Dermis microvascular lymphatic vessel endothelial cell (primary cell): ENCODE measurements around the gene PLEKHH3. TPM values are rescaled to one million over a fixed set of nuclear protein-coding genes. Genes with fewer than 3 reads are reported as not detected.
A peak's percentile ranks its signal among the peaks of the same experiment; 100 is the strongest.
"Not testable (repeated sequence)": the region's sequence is repeated elsewhere in the genome, so short reads cannot be mapped to it uniquely, and the experiment has no call there.

Experiments
- DNase-seq, 2 donors: peaks; one replicate each; pipeline versions ENCODE4 v3.0.0 to v3.0.0-alpha.2; 2010; ENCODE audit warnings: low read depth in 2 of 2
- total RNA-seq: library from RNA; depleted of rRNA; stranded (reverse); fragments of >200 nt; gene quantifications from 2 replicates; pipeline ENCODE4 v1.2.1, GENCODE V29; 2014

The PLEKHH3 gene
- total RNA-seq, 1 donor from 2014 or later: 12.5 TPM

DNA sequence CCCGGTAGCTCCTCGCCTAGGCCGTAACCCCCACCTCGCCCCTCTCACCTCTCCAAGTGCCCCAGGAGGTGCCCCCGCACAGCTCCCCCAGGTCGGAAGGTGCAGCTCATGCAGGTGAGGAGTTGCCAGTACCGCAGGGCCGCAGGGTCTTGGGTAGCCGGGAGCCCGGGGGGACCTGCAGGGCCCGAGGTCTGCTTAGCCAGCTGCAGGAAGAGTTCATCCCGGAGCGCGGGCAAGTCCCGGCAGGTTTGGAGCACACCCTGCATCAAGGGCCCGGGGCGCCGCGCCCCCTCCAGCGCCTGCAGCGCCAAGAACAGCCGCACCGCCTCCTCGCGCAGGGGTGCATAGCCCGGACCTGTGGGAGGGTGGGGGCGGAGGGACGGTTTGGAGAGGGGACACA, 4.8 kb downstream of the PLEKHH3 start:
- DNase-seq: no peak

DNA sequence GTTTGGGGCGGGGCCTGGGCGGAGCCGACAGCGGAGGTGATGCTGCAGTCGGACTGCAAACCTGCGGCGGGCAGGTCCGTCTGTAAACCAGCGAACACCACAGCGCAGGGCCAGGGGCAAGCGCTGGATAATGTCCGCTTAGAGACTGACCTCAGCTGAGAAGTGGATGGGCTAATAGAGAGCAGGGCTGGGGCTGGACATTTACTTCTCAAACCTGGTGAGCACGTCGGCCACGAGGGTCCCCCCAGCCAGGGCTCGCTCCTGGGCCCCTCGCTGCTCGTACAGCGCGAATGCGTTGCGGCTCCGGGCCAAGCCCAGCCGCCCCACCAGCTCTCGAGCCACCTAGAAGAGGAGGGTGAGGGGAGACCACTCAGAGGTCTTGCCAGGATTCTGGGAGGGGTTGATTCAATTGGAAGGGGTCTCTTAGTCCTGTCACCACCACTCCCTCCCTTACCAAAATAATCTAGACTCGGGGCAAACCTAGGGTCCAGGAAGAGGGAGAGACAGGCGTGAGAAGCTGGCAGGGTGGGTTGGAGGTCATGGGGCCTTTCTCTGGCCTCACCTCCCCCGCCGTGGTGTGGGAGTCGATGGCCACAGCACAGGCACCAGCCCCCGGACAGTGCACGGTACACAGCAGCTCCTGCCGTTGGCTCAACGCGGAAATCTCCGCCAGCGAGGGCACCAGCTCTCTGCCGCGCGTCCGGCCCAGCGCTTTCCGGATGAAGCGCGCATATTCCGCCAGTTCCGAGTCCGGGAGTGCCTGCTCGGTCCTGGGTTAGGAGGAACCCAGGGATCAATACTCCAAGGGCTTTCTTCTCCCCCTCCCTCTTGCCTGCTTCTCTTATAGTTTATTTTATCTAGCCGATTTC, 5.8 kb downstream of the PLEKHH3 start:
- DNase-seq: no peak

DNA sequence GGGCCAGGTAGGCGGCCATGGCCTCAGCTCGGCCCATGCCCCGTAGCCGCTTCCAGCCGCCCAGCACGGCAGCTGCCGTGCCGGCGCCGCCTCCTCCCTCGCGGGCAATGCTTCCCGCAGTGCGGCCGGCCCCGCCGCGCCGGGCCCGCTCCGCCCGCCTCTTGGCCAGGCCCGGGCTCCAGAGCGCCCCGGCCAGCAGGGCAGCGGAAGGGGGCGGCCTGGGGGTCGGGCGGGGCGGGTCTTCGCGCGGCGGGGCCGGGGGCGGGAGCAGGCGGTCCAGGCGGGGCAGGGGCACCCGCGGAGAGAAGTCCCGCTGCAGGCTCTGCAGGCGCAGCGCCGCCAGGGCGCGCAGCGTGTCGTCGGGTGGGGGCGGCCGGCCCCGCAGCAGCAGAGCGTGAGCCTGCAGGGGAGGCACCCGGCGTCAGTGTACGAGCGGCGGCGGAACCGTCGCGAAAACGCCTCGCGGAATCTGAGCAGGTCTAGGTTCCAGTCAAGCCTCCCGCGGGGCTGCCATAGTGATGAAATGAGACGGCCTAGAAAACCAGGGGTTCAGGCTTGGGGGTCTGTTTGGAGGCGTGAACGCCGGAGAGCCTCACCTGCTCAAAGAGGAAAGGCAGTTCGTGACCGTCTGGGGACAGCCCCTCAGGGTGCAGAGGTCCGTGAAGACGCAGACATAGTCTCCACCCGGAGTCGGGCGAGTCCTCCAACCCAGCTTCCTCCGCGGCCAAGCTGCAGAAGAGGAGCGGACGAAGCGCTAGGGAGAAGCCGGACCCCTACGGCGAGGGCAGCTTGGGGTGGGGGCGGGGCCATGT, 6.6 kb downstream of the PLEKHH3 start:
- no peak for DNase-seq

DNA sequence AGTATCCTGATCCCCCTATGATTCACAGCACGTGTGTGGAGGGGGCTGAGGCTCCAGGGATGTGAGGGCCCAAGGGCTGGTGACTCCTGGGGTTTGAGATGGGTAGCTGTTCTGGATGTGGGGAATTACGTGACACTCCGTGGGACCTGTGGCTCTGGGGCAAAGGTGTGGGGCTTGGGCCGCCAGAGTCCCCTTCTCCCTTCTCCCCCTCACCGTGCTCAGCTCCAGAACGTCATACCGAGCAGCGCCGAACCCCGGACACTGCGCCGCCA, 7.2 kb downstream of the PLEKHH3 start:
- DNase-seq: no peak

DNA sequence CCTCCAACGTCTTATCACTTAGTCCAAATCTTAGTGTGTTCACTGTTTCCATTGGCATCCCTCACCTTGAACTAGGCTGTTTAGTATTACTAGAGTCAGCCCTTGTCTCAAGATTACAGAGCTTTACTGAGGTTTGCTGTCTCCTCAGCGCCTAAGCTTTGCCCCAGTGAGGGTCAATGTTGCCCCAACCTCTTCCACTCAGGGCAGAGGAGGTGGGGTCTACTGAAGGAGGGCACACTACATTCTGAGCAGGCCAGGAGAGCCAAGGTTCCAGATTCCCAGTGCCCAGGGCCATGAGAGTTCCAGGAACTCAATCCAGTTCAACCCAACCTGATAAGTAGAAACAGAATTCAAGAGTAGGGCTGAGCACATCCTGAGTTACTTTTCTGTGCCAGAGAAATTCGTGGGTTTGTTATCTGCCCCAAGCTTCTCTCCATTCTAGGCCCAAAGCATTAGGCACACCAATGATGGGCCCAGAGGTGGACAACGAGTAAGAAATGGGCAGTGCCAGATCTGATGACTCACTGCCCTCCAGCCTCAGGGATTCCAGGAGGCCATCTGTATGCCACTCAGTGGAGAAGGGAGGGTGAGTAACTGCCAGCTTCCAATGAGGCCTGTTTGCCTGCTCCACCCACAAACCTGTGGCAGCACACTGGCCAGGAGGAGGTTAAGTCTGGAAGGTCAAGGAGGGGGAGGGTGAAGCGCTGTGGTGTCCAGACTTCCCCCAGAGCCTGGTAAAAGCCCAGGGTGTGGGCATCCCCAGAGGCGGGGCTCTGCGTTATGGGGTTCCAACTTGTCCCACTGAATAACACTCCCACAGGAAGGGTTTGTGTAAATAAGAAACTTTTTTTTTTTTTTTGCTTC, 9.5 kb downstream of the PLEKHH3 start:
- peak in 1 of 2 donors; percentile 61 for DNase-seq

DNA sequence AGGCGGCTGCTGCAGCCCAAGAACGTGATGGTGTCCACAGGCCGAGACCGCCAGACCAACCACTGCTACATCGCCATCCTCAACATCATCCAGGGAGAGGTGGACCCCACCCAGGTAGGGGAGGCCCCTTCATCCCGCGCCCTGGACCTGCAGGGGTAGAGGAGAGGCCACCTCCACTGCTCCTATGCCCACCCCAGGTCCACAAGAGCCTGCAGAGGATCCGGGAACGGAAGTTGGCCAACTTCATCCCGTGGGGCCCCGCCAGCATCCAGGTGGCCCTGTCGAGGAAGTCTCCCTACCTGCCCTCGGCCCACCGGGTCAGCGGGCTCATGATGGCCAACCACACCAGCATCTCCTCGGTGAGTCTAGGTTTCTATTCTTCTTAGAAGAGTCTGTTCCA, 10.7 kb downstream of the PLEKHH3 start:
- DNase-seq: not testable (repeated sequence)

DNA sequence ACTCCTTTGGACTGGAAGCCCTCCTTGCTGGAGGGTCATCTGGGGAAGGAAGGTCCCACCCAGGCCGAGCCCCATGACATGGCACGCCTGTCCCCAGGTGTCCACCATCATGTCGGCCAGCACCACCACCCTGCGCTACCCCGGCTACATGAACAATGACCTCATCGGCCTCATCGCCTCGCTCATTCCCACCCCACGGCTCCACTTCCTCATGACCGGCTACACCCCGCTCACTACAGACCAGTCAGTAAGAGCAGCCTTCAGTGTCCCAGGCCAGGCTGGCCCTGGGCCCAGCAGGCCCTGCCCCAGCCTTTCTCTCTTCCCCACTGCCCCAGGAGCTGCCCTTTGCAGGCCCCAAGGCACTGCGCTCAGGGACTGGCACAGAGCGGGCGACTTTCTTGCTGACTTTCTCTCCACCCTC, 11.2 kb downstream of the PLEKHH3 start:
- no peak for DNase-seq

DNA sequence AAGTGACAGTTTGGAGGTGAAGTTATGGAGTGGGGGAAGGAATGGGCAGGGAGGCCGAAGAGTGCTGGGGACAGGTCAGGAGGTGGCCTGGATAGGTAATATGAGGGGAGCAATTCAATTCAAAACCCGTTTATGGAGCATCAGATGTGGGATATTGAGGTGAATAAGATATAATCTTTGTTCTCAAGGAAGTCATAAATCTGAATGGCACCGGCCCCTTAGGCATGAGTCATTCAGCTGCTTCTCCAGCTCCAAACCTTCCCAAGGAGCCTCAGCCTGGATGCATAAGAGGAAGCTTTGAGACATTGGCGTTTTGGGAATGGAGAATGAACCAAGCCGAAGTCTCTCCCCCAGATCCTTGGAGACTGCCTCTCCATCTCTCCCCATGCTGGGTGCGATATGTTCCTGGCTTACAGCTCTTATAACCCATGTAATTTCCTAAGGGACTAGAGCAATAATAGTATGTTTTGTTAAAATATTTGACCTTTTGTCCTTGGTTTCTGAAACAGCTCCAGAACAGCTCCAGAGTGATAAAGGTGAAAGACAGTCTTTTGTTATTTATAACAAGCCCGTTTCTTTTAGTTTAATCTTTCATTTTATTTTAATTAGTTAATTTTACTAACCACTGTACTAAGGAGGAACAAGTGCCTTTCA, 16.0 kb downstream of the PLEKHH3 start:
- peak in 1 of 2 donors; percentile 58 for DNase-seq

DNA sequence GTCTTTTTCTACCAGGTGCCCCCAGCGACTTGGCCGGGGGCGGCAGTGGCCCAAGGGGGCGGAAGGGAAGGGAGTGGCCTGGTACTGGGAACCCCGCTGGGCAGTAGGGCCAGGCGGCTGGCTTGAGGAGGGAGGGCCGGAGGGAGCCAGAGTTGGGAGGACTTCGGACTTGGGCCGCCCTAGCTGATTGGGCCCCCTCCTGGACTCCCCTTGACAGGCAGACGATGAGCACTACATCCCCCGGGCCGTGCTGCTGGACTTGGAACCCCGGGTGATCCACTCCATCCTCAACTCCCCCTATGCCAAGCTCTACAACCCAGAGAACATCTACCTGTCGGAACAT, 16.9 kb downstream of the PLEKHH3 start:
- not testable (repeated sequence) for DNase-seq

DNA sequence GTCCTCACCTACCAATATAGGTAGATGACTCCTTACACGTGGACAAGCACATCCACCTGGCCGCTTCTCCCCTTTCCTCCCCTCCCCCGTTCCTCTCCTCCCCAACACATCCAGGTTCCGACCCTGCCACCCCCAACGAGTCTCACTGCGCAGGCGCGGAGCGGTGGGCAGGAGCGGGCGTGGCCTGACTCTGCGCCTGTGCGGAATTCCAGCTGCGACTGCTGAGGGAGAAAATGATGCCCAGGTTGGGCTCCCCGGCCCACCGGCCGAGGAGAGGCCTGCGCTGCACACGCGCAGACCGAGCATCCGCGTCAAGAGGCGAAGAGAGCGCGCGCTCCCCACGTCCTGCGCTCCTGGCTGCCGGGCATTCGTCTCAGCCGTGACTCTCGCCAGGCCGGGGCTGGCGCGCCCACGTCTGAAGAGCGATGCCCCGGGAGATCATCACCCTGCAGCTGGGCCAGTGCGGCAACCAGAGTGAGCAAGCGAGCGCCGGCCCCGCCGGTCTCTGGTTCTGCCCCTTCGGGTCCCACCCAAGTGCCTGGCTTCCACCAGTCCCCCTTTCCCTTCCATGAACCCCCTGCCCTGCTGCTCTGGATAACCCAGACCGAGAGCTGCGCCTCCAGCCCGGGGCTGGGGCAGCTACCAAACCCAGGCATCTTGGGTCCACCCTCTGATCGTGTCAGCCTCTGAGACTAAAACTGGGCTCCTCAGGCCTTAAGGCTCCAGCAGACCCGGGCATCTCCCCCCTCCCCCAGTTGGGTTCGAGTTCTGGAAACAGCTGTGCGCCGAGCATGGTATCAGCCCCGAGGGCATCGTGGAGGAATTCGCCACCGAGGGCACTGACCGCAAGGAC, 17.5 kb downstream of the PLEKHH3 start, which contains the start of gene TUBG2:
TSS of gene TUBG2 (plus strand) at position 206 of the 853 bp plus-strand sequence. CDS start at position 426, 220 bp downstream.
- DNase-seq: peak; percentile 82 to 91

DNA sequence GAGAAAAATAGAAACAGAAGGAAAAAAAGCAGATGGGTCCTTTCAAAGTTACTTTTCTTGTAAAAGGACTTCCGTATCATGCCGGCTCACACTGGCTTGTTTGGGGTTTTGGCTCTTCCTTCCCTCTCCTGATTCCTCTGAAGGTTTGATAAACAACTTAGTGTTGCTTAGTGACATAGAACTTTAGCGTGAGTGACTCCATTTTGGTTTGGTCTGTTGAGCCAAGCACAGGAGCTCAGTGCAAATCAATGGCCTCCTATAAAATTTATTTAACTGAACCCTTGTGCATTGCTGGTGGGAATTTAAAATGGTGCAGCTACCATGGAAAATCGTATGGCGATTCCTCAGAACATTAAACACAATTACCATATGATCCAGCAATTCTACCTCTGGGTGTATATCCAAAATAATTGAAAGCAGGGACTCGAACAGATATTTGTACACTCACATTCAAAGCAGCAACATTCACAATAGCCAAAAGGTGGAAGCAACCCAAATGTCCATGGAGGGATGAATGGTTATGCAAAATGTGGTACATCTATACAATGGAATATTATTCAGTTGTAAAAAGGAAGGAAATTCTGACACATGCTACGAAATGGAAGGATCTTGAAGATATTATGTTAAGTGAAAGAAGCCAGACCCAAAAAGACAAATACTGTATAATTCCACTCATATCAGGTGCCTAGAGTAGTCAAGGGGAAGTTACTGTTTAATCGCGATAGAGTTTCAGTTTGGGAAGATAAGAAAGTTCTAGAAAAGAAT, 18.8 kb downstream of the PLEKHH3 start:
- DNase-seq: no peak

DNA sequence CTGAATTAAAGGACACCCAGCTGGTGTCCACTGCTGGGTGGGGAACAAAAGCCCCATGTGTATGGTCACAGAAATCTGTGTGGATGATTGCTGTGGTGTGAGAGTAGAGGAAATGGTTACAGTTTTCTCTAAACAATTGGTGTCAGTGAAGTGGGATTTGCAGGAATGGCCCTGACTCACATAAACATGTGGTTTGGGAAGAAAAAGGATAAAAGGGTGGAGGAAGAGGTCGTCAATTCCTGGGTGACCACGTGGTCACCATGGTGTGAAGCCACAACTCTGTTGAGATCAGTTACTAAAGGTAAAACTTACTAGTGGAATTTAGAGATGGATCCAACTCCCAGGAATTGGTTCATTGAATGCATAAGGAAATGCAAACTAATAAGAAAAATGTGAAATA, 21.3 kb downstream of the PLEKHH3 start:
- DNase-seq: no peak

DNA sequence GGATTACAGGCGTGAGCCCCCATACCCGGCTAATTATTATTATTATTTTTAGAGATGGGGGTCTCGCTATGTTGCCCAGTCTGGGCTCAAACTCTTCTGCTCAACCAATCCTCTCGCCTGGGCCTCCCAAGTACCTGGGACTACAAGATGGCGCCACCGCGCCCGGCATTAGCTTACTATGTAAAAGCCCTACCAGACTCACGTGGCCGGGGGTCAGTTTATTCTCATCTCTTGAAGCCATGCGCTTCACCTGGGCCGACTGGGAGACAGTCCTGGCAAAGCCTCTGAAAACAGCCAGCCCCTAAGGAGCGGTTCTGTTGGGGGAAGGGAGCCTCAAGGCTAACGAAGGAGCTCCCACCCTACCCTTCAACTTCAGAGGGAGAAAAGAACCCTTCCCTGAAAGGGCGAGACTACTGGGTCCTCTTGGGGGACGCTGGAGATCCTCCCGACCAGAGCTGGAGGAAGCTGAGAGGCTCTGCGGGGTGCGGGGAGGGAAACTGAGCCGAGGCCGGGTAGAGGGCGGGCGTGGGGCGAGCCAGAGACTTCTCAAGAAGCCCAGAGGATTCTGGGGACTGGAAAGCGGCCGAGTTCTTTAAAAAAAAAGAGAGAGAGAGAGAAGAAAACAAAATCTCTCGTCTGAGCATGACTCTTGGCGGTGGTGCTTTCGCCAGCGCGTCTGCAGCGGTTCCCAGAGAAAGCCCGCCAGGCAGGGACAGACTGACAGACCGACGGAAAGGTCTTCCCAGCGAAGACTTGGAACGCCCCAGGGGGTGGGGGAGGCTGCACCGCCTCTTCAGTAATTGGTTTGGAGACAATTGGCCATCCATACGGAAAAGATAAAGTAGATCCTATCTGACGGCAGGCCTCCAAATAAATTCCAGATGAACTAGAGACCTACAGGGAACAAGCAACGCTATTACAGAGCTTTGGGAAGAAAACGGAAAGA, 23.3 kb downstream of the PLEKHH3 start:
- no peak for DNase-seq

DNA sequence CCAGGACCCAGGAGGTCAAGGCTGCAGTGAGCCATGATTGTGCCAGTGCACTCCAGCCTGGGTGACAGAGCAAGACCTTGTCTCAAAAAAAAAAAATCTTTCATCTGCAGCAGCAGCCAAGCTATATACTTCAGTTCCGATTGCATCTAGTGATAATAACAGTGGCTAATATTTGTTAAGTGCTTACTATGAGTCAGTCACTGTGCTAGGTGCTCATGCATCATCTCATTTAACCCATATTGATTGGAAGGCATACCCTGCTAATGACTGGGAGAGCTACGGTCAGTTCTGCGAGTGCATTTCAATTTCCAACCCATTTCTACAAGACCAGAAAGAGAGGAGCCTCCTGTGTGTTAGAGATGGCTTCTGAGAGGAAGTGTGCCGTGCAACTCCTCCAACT, 25.4 kb downstream of the PLEKHH3 start:
- DNase-seq: no peak

DNA sequence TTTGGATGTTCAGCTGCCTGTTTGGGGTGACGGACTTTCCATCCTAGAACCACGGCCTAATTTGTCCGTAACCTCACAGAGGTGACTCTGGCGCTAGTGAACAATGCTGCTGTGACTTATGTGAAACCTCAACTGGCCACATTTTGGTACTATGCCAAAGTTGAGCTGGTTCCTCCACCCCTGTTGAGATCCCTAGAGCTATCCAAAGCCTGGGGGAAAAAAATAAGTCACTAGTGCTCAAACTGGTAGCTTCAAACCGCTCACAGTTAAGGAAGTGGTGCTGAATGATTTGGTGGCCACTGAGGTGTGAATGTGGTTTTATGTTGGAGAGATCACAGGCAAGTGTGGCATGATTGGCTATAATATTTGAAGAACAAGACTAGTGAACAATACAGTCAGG, 29.0 kb downstream of the PLEKHH3 start:
- DNase-seq: no peak

DNA sequence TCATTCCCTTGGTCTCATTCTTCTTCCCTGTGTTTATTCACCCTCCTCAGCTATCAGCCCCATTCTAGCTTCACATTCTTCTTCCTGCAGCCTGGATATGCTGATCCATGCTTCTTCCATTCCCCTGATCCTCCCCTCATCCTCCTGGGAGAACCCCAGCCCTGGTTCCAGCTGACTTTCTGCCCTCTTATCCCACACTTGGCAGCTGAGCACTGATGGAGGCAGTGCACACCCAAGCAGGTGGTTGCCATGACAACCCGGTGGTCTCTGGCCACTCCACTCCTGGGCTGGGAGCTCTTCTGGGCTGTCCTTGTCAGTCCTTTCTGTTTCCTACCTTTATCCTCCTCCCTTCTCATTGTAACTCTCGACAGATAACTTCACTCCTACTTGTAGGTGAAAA, 34.5 kb downstream of the PLEKHH3 start:
- no peak for DNase-seq

DNA sequence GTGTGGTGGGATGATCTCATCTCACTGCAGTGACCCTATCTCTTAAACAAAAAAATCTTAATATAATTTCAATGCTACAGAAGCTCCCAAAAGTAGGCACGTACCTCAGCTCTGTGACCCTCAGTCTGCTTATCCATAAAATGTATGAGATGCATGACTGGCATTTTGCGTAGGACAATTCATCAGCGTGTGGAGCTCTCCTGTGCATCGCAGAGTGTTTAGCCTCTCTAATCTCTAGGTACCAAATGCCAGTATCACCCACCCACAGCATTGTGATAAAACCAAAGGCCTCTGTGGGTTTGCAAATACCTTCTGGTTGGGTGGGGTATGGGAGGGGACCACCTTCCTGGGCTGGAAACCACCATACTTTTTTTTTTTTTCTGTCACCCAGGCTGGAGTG, 36.7 kb downstream of the PLEKHH3 start:
- no peak for DNase-seq

DNA sequence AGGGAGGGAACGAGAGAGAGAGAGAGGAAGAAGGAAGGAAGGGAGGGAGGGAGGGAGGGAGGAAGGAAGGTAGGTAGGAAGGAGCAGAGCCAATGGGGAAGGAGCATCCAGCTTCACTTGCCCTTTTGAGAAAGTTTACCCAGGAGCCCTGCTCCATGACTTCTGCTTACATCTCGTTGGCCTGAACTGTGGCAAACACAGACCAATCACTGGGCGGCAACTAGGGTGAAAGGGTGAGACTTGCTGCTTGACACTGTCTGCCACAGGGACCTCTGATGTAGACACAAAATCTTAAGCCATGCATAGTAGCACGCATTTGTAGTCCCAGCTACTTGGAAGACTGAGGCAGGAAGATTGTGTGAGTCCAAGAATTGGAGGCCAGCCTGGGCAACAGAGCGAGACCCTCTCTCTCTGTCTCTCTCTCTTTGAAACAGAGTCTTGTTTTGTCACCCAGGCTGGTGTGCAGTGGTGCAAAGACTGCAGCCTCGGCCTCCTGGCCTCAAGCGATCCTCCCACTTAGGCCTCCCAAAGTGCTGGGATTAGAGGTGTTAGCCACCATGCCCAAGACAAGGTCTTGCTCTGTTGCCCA, 37.2 kb downstream of the PLEKHH3 start:
- DNase-seq: no peak
